Loucy (cell line): ENCODE results near the gene EFCAB7.

Source experiments
- H2AFZ ChIP-seq: fragments of 200-600 bp; sonication (generic); 2 replicates; pipeline ENCODE4 v1.6.0; 2016; ENCODE audit warnings: antibody characterized with exemption, mild to moderate bottlenecking, low read length, moderate library complexity
- H3F3A ChIP-seq: fragments of 200-600 bp; 2 replicates; pipeline ENCODE4 v1.6.0; 2016; ENCODE audit warnings: antibody characterized with exemption, low read depth, mild to moderate bottlenecking
- H3K27me3 ChIP-seq: fragments of 200-600 bp; sonication (generic); 2 replicates; pipeline ENCODE4 v1.6.1; 2014; ENCODE audit warnings: low read length, mild to moderate bottlenecking; ENCODE audit not compliant: insufficient read depth, poor library complexity, severe bottlenecking
- H3K36me3 ChIP-seq: fragments of 200-600 bp; sonication (generic); 2 replicates; pipeline ENCODE4 v1.6.1; 2016; ENCODE audit warnings: low read length; ENCODE audit not compliant: insufficient read depth
- H3K4me1 ChIP-seq: fragments of 200-600 bp; sonication (generic); 2 replicates; pipeline ENCODE4 v1.5.1; 2014; ENCODE audit warnings: low read length, mild to moderate bottlenecking; ENCODE audit not compliant: insufficient read depth, poor library complexity, severe bottlenecking
- H3K4me2 ChIP-seq: fragments of 200-600 bp; sonication (generic); 2 replicates; pipeline ENCODE4 v1.6.0; 2014; ENCODE audit warnings: antibody characterized with exemption, low read length, low read depth, mild to moderate bottlenecking; ENCODE audit not compliant: poor library complexity, severe bottlenecking
- H3K4me3 ChIP-seq: fragments of 200-600 bp; sonication (generic); 2 replicates; pipeline ENCODE4 v1.5.1; 2014; ENCODE audit warnings: low read length, mild to moderate bottlenecking, mixed read lengths; ENCODE audit not compliant: poor library complexity, severe bottlenecking
- H3K79me2 ChIP-seq: fragments of 200-600 bp; sonication (generic); 2 replicates; pipeline ENCODE4 v1.6.1; 2014; ENCODE audit warnings: low read length; ENCODE audit not compliant: insufficient read depth
- H3K9ac ChIP-seq: fragments of 200-600 bp; sonication (generic); 2 replicates; pipeline ENCODE4 v1.6.0; 2014; ENCODE audit warnings: mild to moderate bottlenecking, low read depth, low read length, moderate library complexity; ENCODE audit not compliant: poor library complexity, severe bottlenecking
- H3K9me2 ChIP-seq: fragments of 200-600 bp; sonication (generic); replicated peaks from 2 replicates; pipeline ENCODE4 v1.6.1; 2016; ENCODE audit warnings: low read depth, low read length, mixed read lengths
- H3K9me3 ChIP-seq: fragments of 200-600 bp; sonication (generic); 2 replicates; pipeline ENCODE4 v1.6.1; 2014; ENCODE audit warnings: mild to moderate bottlenecking, antibody characterized with exemption, low read length, low read depth; ENCODE audit not compliant: insufficient read depth
- H4K20me1 ChIP-seq: fragments of 200-600 bp; sonication (generic); 2 replicates; pipeline ENCODE4 v1.6.0; 2014; ENCODE audit warnings: antibody characterized with exemption, low read length, mild to moderate bottlenecking; ENCODE audit not compliant: insufficient read depth, poor library complexity, severe bottlenecking
- EZH2phosphoT487 ChIP-seq: fragments of 200-600 bp; IDR thresholded peaks from 2 replicates; pipeline ENCODE4 v1.6.1; 2018; ENCODE audit warnings: antibody characterized with exemption, mild to moderate bottlenecking, moderate library complexity, borderline replicate concordance
- TF ChIP-seq, protein P1 (sequence below): fragments of 200-600 bp; sonication (generic); conservative IDR thresholded peaks from 2 replicates; pipeline ENCODE4 v1.5.1; 2014; ENCODE audit warnings: mild to moderate bottlenecking, antibody characterized with exemption, low read length

The EFCAB7 gene

GRCh38 chr1:63509718-63510117 is 13.6 kb upstream of the EFCAB7 start:
- no peaks in the 10 kb centered on the region for H4K20me1 ChIP-seq
- no peaks in the 10 kb centered on the region for H3K4me1 ChIP-seq
- H3K79me2 ChIP-seq, result no peaks in the 10 kb centered on the region
- H3K9me3 ChIP-seq, result no peaks in the 10 kb centered on the region
- peaks cover 20% of the 10 kb centered on the region for H3K36me3 ChIP-seq
- no peaks in the 10 kb centered on the region for H3K9me2 ChIP-seq
- H3K9ac ChIP-seq, result no peak overlapping the region
- TF ChIP-seq EZH2phosphoT487, result no peak
- TF ChIP-seq, protein P1, sequence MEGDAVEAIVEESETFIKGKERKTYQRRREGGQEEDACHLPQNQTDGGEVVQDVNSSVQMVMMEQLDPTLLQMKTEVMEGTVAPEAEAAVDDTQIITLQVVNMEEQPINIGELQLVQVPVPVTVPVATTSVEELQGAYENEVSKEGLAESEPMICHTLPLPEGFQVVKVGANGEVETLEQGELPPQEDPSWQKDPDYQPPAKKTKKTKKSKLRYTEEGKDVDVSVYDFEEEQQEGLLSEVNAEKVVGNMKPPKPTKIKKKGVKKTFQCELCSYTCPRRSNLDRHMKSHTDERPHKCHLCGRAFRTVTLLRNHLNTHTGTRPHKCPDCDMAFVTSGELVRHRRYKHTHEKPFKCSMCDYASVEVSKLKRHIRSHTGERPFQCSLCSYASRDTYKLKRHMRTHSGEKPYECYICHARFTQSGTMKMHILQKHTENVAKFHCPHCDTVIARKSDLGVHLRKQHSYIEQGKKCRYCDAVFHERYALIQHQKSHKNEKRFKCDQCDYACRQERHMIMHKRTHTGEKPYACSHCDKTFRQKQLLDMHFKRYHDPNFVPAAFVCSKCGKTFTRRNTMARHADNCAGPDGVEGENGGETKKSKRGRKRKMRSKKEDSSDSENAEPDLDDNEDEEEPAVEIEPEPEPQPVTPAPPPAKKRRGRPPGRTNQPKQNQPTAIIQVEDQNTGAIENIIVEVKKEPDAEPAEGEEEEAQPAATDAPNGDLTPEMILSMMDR, result no peak
- no peak overlapping the region for H2AFZ ChIP-seq
- H3F3A ChIP-seq, result no peaks in the 10 kb centered on the region
- H3K4me2 ChIP-seq, result no peak overlapping the region
- H3K27me3 ChIP-seq, result no peaks in the 10 kb centered on the region
- no peak overlapping the region for H3K4me3 ChIP-seq

- H3K27me3 ChIP-seq, result no peaks in the 10 kb centered on the region
- peaks cover 4% of the 10 kb centered on the region; the same call in 1 of the 2 replicates for H3K79me2 ChIP-seq
- no peaks in the 10 kb centered on the region for H3K9me3 ChIP-seq
- TF ChIP-seq, protein P1, result no peak
- no peak for TF ChIP-seq EZH2phosphoT487
- H3F3A ChIP-seq, result no peaks in the 10 kb centered on the region
- no peaks in the 10 kb centered on the region for H3K4me1 ChIP-seq
- no peaks in the 10 kb centered on the region for H4K20me1 ChIP-seq
- no peak overlapping the region for H2AFZ ChIP-seq
- H3K4me2 ChIP-seq, result no peak overlapping the region
- peaks cover 5% of the 10 kb centered on the region for H3K36me3 ChIP-seq
- no peak overlapping the region for H3K4me3 ChIP-seq
- H3K9me2 ChIP-seq, result no peaks in the 10 kb centered on the region
- no peak overlapping the region for H3K9ac ChIP-seq
These were observed 10.7 kb upstream of the EFCAB7 start for GRCh38 chr1:63512584-63512983.

DNA sequence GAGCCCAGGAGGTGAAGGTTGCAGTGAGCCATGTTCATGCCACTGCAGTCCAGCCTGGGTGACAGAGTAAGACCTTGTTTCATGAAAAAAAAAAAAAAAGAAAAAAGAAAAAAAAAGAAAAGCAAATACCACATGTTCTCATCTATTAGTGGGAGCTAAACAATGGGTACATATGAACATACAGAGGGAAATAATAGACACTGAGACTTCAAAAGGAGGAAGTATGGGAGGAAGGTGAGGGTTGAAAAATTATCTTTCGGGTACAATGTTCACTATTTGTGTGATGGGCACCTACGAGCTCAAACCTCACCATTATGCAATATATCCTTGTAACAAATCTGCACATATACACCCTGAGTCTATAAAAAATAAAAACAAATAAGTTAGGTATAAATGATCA is 6.7 kb upstream of the EFCAB7 start:
- no peak overlapping the region for H3K9ac ChIP-seq
- H4K20me1 ChIP-seq, result peaks cover 4% of the 10 kb centered on the region
- no peak overlapping the region for H3K4me2 ChIP-seq
- H3K36me3 ChIP-seq, result no peaks in the 10 kb centered on the region
- no peaks in the 10 kb centered on the region for H3K9me3 ChIP-seq
- TF ChIP-seq, protein P1, result no peak
- TF ChIP-seq EZH2phosphoT487, result no peak
- peaks cover 3% of the 10 kb centered on the region; the same call in 1 of the 2 replicates for H3F3A ChIP-seq
- no peaks in the 10 kb centered on the region for H3K9me2 ChIP-seq
- H2AFZ ChIP-seq, result no peak overlapping the region
- peaks cover 34% of the 10 kb centered on the region for H3K79me2 ChIP-seq
- peaks cover 21% of the 10 kb centered on the region for H3K4me1 ChIP-seq
- H3K27me3 ChIP-seq, result no peaks in the 10 kb centered on the region
- H3K4me3 ChIP-seq, result no peak overlapping the region
